Prostate gland (tissue), 2 donors: ENCODE results near the gene TBC1D14.
"Not testable (repeated sequence)": the region's sequence is repeated elsewhere in the genome, so short reads cannot be mapped to it uniquely, and the experiment has no call there.

Experiments used
- CTCF ChIP-seq, 4 experiments: fragments of 200-600 bp in 2 of 4; fragments of 450-650 bp in 2 of 4; sonication (generic) in 2 of 4; IDR thresholded peaks; 1 replicate in 3 of 4; 2 replicates in 1 of 4; pipeline ENCODE4 v1.5.1; 2016 to 2019; ENCODE audit warnings: antibody characterized with exemption in 4 of 4, mild to moderate bottlenecking in 2 of 4, moderate library complexity in 2 of 4
- POLR2AphosphoS5 ChIP-seq: sonication (generic); formaldehyde crosslinking; IDR thresholded peaks from one replicate; pipeline ENCODE4 v1.6.1; 2017; ENCODE audit warnings: antibody characterized with exemption

- TF ChIP-seq CTCF (IDR thresholded peaks at IDR 0.05); POLR2AphosphoS5: not testable (repeated sequence)
These were observed 18.7 kb upstream of the TBC1D14 start for GRCh38 chr4:6890971-6891370.
